HepG2 (cell line): ENCODE data around the gene STX5. TPM values are rescaled to one million over a fixed set of nuclear protein-coding genes. Genes with fewer than 3 reads are reported as not detected.

Experiments used
- ARNT2 ChIP-seq: sonication (generic); formaldehyde crosslinking; IDR thresholded peaks from 2 replicates; pipeline ENCODE4 v1.8.0; 2022; ENCODE audit warnings: mild to moderate bottlenecking, low read depth, missing genetic modification reagents, moderate library complexity
- BHLHE40 ChIP-seq: IDR thresholded peaks from 2 replicates; pipeline ENCODE4 v1.6.1; 2011; ENCODE audit warnings: low read length, improper control_type of control experiment
- FOXO1 ChIP-seq: sonication (generic); formaldehyde crosslinking; IDR thresholded peaks from 2 replicates; pipeline ENCODE4 v1.4.0; 2020; ENCODE audit warnings: missing genetic modification reagents
- GFI1 ChIP-seq: sonication (generic); formaldehyde crosslinking; IDR thresholded peaks from 2 replicates; pipeline ENCODE4 v1.5.0; 2020; ENCODE audit warnings: missing genetic modification reagents, mild to moderate bottlenecking, borderline replicate concordance
- GLI4 ChIP-seq: sonication (generic); formaldehyde crosslinking; IDR thresholded peaks from 2 replicates; pipeline ENCODE4 v1.5.1; 2020; ENCODE audit warnings: missing genetic modification reagents, mild to moderate bottlenecking, moderate library complexity, borderline replicate concordance
- HDAC1 ChIP-seq: sonication (generic); formaldehyde crosslinking; IDR thresholded peaks from 2 replicates; pipeline ENCODE4 v1.5.1; 2020; ENCODE audit warnings: mild to moderate bottlenecking, missing genetic modification reagents
- SIX1 ChIP-seq: sonication (generic); formaldehyde crosslinking; IDR thresholded peaks from 2 replicates; pipeline ENCODE4 v1.4.0; 2020; ENCODE audit warnings: missing genetic modification reagents, borderline replicate concordance
- SMARCC2 ChIP-seq: fragments of 450-650 bp; IDR thresholded peaks from 2 replicates; pipeline ENCODE4 v1.6.1; 2017; ENCODE audit warnings: antibody characterized with exemption, mild to moderate bottlenecking
- SRSF1 ChIP-seq: fragments of 200-400 bp; formaldehyde crosslinking; optimal IDR thresholded peaks from 2 replicates; pipeline ENCODE3; 2017; ENCODE audit warnings: mild to moderate bottlenecking, low read depth, low read length, moderate library complexity
- SUZ12 ChIP-seq: fragments of 150-350 bp; IDR thresholded peaks from 2 replicates; pipeline ENCODE4 v1.6.1; 2014; ENCODE audit warnings: low read depth, low read length
- ZNF160 ChIP-seq: sonication (generic); formaldehyde crosslinking; IDR thresholded peaks from 2 replicates; pipeline ENCODE4 v1.8.0; 2022; ENCODE audit warnings: mild to moderate bottlenecking, inconsistent platforms, missing genetic modification reagents
- ZNF703 ChIP-seq: sonication (generic); formaldehyde crosslinking; IDR thresholded peaks from 2 replicates; pipeline ENCODE4 v1.5.1; 2020; ENCODE audit warnings: missing genetic modification reagents, mild to moderate bottlenecking, moderate library complexity, borderline replicate concordance
- ZNF792 ChIP-seq: IDR thresholded peaks from 2 replicates; pipeline ENCODE4 v1.6.1; 2016
- ZSCAN21 ChIP-seq: sonication (generic); formaldehyde crosslinking; IDR thresholded peaks from 2 replicates; pipeline ENCODE4 v1.8.0; 2022; ENCODE audit warnings: mild to moderate bottlenecking, missing genetic modification reagents, moderate library complexity, borderline replicate concordance
- polyA plus RNA-seq, 8 experiments: library from polyadenylated mRNA; depleted of rRNA in 3 of 8; stranded (reverse) in 7 of 8; unstranded in 1 of 8; fragments of >200 nt; fragmentation: Illumina TruSeq in 4 of 8; extraction: Trizol in 4 of 8; gene quantifications; 2 replicates each; pipeline versions ENCODE4 v1.2.1 to v1.2.3, GENCODE V29; 2011 to 2016; ENCODE audit warnings: low read depth in 4 of 8, missing spikeins in 1 of 8, mixed read lengths in 1 of 8; ENCODE audit not compliant: insufficient read depth in 1 of 8
- total RNA-seq, 5 experiments: library from RNA; depleted of rRNA; stranded (reverse); fragments of >200 nt; fragmentation: Illumina TruSeq; extraction: Trizol; gene quantifications; 2 replicates each; pipeline ENCODE4 v1.2.3, GENCODE V29; 2016; ENCODE audit warnings: low read depth in 1 of 5
- TF ChIP-seq, protein P1 (sequence below): sonication (generic); formaldehyde crosslinking; conservative IDR thresholded peaks from 2 replicates; pipeline ENCODE4 v1.8.1; 2023; ENCODE audit warnings: missing genetic modification reagents
- TF ChIP-seq, protein P2 (sequence below): sonication (generic); formaldehyde crosslinking; IDR thresholded peaks from 2 replicates; pipeline ENCODE4 v1.4.0; 2020; ENCODE audit warnings: missing genetic modification reagents
- TF ChIP-seq, protein P3 (sequence below): sonication (generic); formaldehyde crosslinking; IDR thresholded peaks from 2 replicates; pipeline ENCODE4 v1.4.0; 2020; ENCODE audit warnings: missing genetic modification reagents
- TF ChIP-seq, protein P4 (sequence below), 2 experiments: sonication (generic) in 1 of 2; formaldehyde crosslinking in 1 of 2; IDR thresholded peaks; 2 replicates each; pipeline versions ENCODE4 v1.4.0 to v1.6.1; 2018 to 2020; ENCODE audit warnings: missing genetic modification reagents in 2 of 2, borderline replicate concordance in 1 of 2, low read depth in 1 of 2, mild to moderate bottlenecking in 1 of 2, missing biosample characterization in 1 of 2

The STX5 gene
- total and polyA plus RNA-seq, 2 of the 13 experiments (the other 11 are each of a cell fraction or from before 2014, with no cell fraction given) = 26.9 to 30.0 TPM

DNA sequence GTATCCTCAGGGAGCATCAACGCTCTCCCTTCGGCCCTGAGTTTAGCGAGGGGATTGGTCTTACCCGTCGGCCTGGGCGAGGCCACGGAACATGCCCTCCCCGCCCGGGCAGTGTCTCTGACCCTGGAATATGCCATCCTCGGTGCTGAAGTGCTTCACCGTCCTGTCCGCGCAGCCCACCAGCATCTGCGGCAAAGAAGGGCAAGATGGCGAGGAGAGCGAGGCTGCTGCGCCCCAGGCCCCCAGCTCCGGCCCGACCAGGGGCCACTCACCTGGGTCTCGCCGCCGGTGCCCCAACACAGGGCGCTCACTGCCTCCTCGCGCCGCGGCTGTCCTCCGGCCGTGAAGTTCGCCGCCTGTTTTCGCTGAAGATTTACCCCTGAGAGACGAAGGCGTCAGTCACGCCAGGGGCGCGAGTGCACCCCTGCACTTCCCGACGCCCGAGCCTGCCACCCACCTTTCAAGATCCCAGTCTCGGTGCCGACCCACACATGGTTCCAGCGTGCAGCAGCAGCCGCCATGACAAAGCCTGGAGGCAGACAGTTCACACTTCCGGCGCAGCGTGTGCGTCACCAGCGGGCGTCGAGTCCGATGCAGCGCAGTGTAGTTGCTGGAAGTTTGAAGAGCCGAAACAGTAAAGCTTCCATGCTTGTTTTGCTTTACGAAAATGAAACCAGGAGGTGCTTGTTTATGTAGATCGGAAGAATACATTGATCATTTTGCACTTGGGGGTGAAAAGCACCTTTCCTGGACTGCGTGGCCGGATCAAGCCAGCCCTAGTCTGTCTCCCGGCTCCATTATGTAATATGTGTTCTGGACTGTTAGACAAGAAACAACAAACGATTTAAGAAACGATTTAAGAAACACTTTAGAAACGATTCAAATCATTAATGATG lies 7.4 kb upstream of the STX5 start, which contains the start of gene WDR74 (continued):
- TF ChIP-seq, protein P1, sequence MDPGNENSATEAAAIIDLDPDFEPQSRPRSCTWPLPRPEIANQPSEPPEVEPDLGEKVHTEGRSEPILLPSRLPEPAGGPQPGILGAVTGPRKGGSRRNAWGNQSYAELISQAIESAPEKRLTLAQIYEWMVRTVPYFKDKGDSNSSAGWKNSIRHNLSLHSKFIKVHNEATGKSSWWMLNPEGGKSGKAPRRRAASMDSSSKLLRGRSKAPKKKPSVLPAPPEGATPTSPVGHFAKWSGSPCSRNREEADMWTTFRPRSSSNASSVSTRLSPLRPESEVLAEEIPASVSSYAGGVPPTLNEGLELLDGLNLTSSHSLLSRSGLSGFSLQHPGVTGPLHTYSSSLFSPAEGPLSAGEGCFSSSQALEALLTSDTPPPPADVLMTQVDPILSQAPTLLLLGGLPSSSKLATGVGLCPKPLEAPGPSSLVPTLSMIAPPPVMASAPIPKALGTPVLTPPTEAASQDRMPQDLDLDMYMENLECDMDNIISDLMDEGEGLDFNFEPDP = no peak
- TF ChIP-seq FOXO1 (CRISPR knock-in tag) = peak; percentile 63; the same call in 1 of the 2 replicates
- TF ChIP-seq, protein P2, sequence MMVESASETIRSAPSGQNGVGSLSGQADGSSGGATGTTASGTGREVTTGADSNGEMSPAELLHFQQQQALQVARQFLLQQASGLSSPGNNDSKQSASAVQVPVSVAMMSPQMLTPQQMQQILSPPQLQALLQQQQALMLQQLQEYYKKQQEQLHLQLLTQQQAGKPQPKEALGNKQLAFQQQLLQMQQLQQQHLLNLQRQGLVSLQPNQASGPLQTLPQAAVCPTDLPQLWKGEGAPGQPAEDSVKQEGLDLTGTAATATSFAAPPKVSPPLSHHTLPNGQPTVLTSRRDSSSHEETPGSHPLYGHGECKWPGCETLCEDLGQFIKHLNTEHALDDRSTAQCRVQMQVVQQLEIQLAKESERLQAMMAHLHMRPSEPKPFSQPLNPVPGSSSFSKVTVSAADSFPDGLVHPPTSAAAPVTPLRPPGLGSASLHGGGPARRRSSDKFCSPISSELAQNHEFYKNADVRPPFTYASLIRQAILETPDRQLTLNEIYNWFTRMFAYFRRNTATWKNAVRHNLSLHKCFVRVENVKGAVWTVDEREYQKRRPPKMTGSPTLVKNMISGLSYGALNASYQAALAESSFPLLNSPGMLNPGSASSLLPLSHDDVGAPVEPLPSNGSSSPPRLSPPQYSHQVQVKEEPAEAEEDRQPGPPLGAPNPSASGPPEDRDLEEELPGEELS (CRISPR knock-in tag) = peak; percentile 46; the same call in 1 of the 2 replicates
- TF ChIP-seq GLI4 (CRISPR knock-in tag) = no peak
- no peak; the same call in 1 of the 2 replicates for TF ChIP-seq ZNF160 (CRISPR knock-in tag)
- TF ChIP-seq SUZ12 = no peak
- no peak for TF ChIP-seq GFI1 (CRISPR knock-in tag)
- no peak for TF ChIP-seq BHLHE40
- TF ChIP-seq SIX1 (CRISPR knock-in tag) = no peak
- TF ChIP-seq SRSF1 = no peak
- TF ChIP-seq, protein P3, sequence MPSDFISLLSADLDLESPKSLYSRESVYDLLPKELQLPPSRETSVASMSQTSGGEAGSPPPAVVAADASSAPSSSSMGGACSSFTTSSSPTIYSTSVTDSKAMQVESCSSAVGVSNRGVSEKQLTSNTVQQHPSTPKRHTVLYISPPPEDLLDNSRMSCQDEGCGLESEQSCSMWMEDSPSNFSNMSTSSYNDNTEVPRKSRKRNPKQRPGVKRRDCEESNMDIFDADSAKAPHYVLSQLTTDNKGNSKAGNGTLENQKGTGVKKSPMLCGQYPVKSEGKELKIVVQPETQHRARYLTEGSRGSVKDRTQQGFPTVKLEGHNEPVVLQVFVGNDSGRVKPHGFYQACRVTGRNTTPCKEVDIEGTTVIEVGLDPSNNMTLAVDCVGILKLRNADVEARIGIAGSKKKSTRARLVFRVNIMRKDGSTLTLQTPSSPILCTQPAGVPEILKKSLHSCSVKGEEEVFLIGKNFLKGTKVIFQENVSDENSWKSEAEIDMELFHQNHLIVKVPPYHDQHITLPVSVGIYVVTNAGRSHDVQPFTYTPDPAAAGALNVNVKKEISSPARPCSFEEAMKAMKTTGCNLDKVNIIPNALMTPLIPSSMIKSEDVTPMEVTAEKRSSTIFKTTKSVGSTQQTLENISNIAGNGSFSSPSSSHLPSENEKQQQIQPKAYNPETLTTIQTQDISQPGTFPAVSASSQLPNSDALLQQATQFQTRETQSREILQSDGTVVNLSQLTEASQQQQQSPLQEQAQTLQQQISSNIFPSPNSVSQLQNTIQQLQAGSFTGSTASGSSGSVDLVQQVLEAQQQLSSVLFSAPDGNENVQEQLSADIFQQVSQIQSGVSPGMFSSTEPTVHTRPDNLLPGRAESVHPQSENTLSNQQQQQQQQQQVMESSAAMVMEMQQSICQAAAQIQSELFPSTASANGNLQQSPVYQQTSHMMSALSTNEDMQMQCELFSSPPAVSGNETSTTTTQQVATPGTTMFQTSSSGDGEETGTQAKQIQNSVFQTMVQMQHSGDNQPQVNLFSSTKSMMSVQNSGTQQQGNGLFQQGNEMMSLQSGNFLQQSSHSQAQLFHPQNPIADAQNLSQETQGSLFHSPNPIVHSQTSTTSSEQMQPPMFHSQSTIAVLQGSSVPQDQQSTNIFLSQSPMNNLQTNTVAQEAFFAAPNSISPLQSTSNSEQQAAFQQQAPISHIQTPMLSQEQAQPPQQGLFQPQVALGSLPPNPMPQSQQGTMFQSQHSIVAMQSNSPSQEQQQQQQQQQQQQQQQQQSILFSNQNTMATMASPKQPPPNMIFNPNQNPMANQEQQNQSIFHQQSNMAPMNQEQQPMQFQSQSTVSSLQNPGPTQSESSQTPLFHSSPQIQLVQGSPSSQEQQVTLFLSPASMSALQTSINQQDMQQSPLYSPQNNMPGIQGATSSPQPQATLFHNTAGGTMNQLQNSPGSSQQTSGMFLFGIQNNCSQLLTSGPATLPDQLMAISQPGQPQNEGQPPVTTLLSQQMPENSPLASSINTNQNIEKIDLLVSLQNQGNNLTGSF = 0 out of 2 replicates have a peak, but pooled peaks have one; percentile 75
- TF ChIP-seq ZSCAN21 (CRISPR knock-in tag) = no peak; the same call in 1 of the 2 replicates
- TF ChIP-seq ZNF792 = no peak
- no peak for TF ChIP-seq SMARCC2
- no peak for TF ChIP-seq ZNF703 (CRISPR knock-in tag)
- TF ChIP-seq, protein P4, sequence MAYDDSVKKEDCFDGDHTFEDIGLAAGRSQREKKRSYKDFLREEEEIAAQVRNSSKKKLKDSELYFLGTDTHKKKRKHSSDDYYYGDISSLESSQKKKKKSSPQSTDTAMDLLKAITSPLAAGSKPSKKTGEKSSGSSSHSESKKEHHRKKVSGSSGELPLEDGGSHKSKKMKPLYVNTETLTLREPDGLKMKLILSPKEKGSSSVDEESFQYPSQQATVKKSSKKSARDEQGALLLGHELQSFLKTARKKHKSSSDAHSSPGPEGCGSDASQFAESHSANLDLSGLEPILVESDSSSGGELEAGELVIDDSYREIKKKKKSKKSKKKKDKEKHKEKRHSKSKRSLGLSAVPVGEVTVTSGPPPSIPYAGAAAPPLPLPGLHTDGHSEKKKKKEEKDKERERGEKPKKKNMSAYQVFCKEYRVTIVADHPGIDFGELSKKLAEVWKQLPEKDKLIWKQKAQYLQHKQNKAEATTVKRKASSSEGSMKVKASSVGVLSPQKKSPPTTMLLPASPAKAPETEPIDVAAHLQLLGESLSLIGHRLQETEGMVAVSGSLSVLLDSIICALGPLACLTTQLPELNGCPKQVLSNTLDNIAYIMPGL (CRISPR knock-in tag; IDR thresholded peaks at IDR 0.05; ENCODE audit: borderline replicate concordance in 1 of 2, low read depth in 1 of 2) = peak; percentile 71 to 83; a peak in 3 of 4 replicates
- peak; percentile 64 for TF ChIP-seq ARNT2 (CRISPR knock-in tag)
- TF ChIP-seq HDAC1 (CRISPR knock-in tag) = peak; percentile 99
